Prostate gland (tissue), 2 donors: Measurements from ENCODE around the gene KIF16B. TPM values are rescaled to one million over a fixed set of nuclear protein-coding genes. Genes with fewer than 3 reads are reported as not detected.

Source experiments
- DNase-seq: peaks from one replicate; pipeline ENCODE4 v3.0.0-alpha.2; 2019; ENCODE audit warnings: low spot score
- H3K27ac ChIP-seq, 2 donors: fragments of 200-600 bp; sonication (generic); 2 replicates each; pipeline ENCODE4 v1.5.1; 2017 to 2019
- H3K27me3 ChIP-seq: fragments of 200-600 bp; sonication (generic); replicated peaks from 2 replicates; pipeline ENCODE4 v1.5.1; 2019; ENCODE audit not compliant: insufficient read depth
- H3K36me3 ChIP-seq, 2 donors: fragments of 200-600 bp; sonication (generic); 1 replicate in 1 of 2; 2 replicates in 1 of 2; pipeline versions ENCODE4 v1.5.1 to v1.8.1; 2017 to 2019
- H3K4me1 ChIP-seq: fragments of 200-600 bp; sonication (generic); replicated peaks from 2 replicates; pipeline ENCODE4 v1.5.1; 2019
- H3K4me3 ChIP-seq, 2 donors: fragments of 200-600 bp; sonication (generic); 2 replicates each; pipeline ENCODE4 v1.5.1; 2017 to 2019
- H3K9me3 ChIP-seq: fragments of 200-600 bp; sonication (generic); 2 replicates; pipeline ENCODE4 v1.5.1; 2017
- CTCF ChIP-seq, 4 experiments: fragments of 200-600 bp in 2 of 4; fragments of 450-650 bp in 2 of 4; sonication (generic) in 2 of 4; IDR thresholded peaks; 1 replicate in 3 of 4; 2 replicates in 1 of 4; pipeline ENCODE4 v1.5.1; 2016 to 2019; ENCODE audit warnings: antibody characterized with exemption in 4 of 4, mild to moderate bottlenecking in 2 of 4, moderate library complexity in 2 of 4
- POLR2A ChIP-seq: fragments of 450-650 bp; IDR thresholded peaks from one replicate; pipeline ENCODE4 v1.6.1; 2016; ENCODE audit warnings: antibody characterized with exemption, mild to moderate bottlenecking
- POLR2AphosphoS5 ChIP-seq: sonication (generic); formaldehyde crosslinking; IDR thresholded peaks from one replicate; pipeline ENCODE4 v1.6.1; 2017; ENCODE audit warnings: antibody characterized with exemption
- WGBS: methylation state at CpG from one replicate; pipeline ENCODE4 v1.1.5; 2018; 5-methylcytosine and 5-hydroxymethylcytosine counted together
- intact Hi-C: fragments of 100-400 bp; cut with DNase I; formaldehyde crosslinking; loops from one replicate; pipeline ENCODE4 v1.14.2; 2022
- total RNA-seq, 2 donors: library from RNA; depleted of rRNA; stranded (reverse); fragments of >200 nt; gene quantifications; one replicate each; pipeline ENCODE4 v1.1.0, GENCODE V29; 2016

KIF16B gene
- total RNA-seq, 2 donors from 2014 or later, result 11.5 to 24.4 TPM

- no peaks in the 10 kb centered on the region for H3K4me1 ChIP-seq
- intact Hi-C loops, result no loop called here
- TF ChIP-seq POLR2A, result no peak
- no peak for TF ChIP-seq CTCF (IDR thresholded peaks at IDR 0.05)
- TF ChIP-seq POLR2AphosphoS5, result no peak
- H3K27ac ChIP-seq, result no peak overlapping the region
- no peak for DNase-seq
- WGBS, result 92% methylated on average over 5 of the region's 5 CpGs
- no peaks in the 10 kb centered on the region for H3K27me3 ChIP-seq
- H3K36me3 ChIP-seq, result no peaks in the 10 kb centered on the region
- H3K9me3 ChIP-seq, result no peaks in the 10 kb centered on the region
- H3K4me3 ChIP-seq, result no peak overlapping the region
Measured at GRCh38 chr20:16244892-16245291, 328.4 kb downstream of the KIF16B start.

- Histone ChIP-seq H3K9me3 (no peaks in the 10 kb centered on the region), H3K27ac (no peak overlapping the region), H3K36me3 (no peaks in the 10 kb centered on the region), H3K4me3 (no peak overlapping the region), H3K27me3 (no peaks in the 10 kb centered on the region), H3K4me1 (no peaks in the 10 kb centered on the region)
- DNase-seq, result no peak
- 78% methylated on average over 4 of the region's 4 CpGs for WGBS
- intact Hi-C loops, result no loop called here
- TF ChIP-seq CTCF (IDR thresholded peaks at IDR 0.05) (no peak), POLR2A (no peak), POLR2AphosphoS5 (no peak)
Measured at GRCh38 chr20:16243470-16243869, 329.8 kb downstream of the KIF16B start.

GRCh38 chr20:16241911-16242310, 331.3 kb downstream of the KIF16B start:
- Histone ChIP-seq H3K9me3 (no peaks in the 10 kb centered on the region), H3K4me3 (no peak overlapping the region), H3K4me1 (no peaks in the 10 kb centered on the region), H3K36me3 (no peaks in the 10 kb centered on the region), H3K27ac (no peak overlapping the region), H3K27me3 (no peaks in the 10 kb centered on the region)
- intact Hi-C loops, result no loop called here
- TF ChIP-seq POLR2A (no peak), CTCF (IDR thresholded peaks at IDR 0.05) (no peak), POLR2AphosphoS5 (no peak)
- DNase-seq, result no peak

GRCh38 chr20:16240355-16240754, 332.9 kb downstream of the KIF16B start:
- DNase-seq, result no peak
- TF ChIP-seq POLR2A, result no peak
- TF ChIP-seq CTCF (IDR thresholded peaks at IDR 0.05), result no peak
- TF ChIP-seq POLR2AphosphoS5, result no peak
- no peak overlapping the region for H3K4me3 ChIP-seq
- H3K9me3 ChIP-seq, result no peaks in the 10 kb centered on the region
- no peaks in the 10 kb centered on the region for H3K4me1 ChIP-seq
- H3K27ac ChIP-seq, result no peak overlapping the region
- intact Hi-C loops, result no loop called here
- H3K36me3 ChIP-seq, result no peaks in the 10 kb centered on the region
- no peaks in the 10 kb centered on the region for H3K27me3 ChIP-seq

- Histone ChIP-seq H3K4me3 (no peak overlapping the region), H3K4me1 (no peaks in the 10 kb centered on the region), H3K36me3 (no peaks in the 10 kb centered on the region), H3K27ac (no peak overlapping the region), H3K27me3 (no peaks in the 10 kb centered on the region), H3K9me3 (no peaks in the 10 kb centered on the region)
- intact Hi-C loops, result no loop called here
- TF ChIP-seq CTCF (IDR thresholded peaks at IDR 0.05) (no peak), POLR2AphosphoS5 (no peak), POLR2A (no peak)
- no peak for DNase-seq
- 91% methylated on average over 9 of the region's 9 CpGs for WGBS
Measured at GRCh38 chr20:16236589-16237241, 336.5 kb downstream of the KIF16B start.
